GM21528 (cell line): ENCODE results near the gene IL6R.

Experiments used
- ATAC-seq: cut with Tn5 transposase; IDR thresholded peaks from one replicate; pipeline ENCODE4 v1.9.1; 2021; ENCODE audit warnings: mild to moderate bottlenecking, moderate library complexity; ENCODE audit not compliant: unreplicated experiment, low FRiP score

Gene IL6R

DNA sequence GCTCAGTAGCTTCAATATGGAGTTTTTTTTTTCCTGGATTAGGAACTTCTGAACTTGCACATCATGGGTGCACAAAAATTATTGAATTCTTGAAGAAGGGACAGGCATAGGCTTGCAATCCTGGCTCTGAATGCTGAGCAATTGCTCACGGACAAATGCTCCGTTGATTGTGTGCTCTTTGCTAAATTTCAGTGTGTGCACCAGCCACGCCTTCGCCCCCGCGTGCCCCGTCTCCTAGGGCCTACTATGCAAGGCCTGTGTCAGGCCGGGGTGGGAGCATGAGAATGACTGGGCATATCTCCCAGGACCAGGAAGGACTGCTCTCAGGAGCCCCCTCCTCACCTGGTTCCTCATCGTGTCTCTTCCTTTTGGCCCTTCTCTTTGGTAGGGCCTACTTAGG lies 17.4 kb downstream of the IL6R start:
- no peak for ATAC-seq

DNA sequence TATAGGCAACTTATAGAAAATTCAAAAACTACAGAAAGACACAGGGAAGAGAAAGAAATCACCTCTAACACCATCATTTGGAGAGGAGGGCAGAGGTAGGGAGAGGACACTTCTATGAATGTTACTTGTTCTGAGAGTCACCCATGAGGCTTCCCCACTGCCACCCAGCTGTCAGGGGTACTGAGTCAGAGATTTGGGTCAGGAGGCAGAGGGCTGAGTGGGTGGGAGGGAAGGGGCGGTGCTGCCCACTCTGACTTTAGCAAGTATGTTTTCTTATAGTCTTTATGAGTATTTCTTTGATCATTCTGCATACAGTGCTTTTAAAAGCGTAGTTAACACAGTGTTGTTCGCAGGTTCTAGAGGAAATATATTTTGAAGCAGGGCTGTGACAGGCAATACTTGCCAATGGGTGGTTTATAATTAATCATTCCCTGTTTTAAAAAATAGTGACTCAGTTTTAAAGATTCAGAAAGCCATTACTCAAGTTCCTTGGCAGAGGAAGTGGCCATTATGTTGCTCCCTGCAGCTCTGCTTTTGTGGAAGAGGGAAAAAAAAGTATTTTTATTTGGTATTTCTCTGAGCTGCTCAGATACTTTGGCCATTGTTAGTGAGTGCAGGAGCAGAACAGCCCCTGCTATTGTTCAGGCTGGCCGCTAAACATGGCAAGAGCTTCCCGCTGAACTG lies 18.3 kb downstream of the IL6R start:
- ATAC-seq: no peak

DNA sequence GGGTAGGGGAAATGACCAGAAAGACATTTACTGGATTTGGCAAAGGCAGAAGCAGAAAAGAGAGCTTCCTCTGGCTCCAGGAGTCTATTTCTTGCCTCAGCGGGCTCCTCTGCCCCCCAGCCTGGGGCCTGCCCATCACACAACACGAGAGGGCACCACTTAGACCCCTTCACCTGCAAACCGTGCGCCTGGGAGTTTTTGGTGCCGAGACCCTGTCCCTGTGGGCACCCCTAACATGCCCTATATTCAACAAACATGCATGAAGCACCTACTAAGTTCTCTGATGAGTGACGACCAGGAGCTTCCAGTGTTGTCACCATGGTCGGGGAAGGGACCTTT lies 18.8 kb downstream of the IL6R start:
- ATAC-seq: no peak

- no peak for ATAC-seq
Measured at GRCh38 chr1:154425172-154425571, 20.0 kb downstream of the IL6R start.

- no peak for ATAC-seq
Measured at GRCh38 chr1:154427173-154428139, 22.3 kb downstream of the IL6R start.

DNA sequence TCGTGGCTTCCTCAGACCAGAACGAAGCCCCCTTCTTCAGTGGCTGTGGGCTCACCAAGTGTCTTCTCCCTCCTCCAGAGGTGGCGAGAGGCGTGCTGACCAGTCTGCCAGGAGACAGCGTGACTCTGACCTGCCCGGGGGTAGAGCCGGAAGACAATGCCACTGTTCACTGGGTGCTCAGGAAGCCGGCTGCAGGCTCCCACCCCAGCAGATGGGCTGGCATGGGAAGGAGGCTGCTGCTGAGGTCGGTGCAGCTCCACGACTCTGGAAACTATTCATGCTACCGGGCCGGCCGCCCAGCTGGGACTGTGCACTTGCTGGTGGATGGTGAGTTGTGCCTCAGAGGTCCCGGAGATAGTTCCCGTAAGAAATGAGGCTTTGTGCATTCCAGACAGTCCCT lies 24.0 kb downstream of the IL6R start:
- no peak for ATAC-seq

DNA sequence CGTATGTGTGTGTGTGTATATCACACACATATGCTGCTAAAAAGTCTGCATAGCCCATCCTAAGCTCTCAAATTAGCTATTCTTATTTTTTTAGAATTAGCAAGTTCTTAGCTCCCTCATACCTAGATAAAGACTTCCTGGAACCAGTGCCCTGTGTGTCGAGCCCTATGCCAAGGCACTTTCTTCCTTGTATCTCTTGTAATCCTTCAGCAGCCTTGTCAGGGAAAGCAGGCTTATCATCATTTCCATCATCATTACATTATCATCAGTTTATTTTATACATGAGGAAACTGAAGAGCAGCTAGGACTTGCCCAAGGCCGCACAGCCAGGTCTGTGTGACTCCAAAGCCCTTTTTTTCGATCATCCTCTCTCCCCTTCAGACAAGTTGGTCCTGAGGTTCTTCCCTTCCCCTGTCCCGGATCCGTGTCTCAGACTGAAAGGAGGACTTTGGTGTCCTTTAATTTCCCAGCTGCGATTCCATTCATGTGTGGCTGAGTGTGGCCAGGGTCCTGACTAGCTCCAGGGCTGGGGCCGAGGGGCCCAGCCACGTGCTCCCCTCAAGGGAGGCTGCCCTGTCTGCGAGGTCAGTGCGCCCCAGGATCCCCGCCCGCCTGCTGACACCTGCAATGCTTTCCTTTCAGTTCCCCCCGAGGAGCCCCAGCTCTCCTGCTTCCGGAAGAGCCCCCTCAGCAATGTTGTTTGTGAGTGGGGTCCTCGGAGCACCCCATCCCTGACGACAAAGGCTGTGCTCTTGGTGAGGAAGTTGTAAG lies 24.9 kb downstream of the IL6R start:
- no peak for ATAC-seq

DNA sequence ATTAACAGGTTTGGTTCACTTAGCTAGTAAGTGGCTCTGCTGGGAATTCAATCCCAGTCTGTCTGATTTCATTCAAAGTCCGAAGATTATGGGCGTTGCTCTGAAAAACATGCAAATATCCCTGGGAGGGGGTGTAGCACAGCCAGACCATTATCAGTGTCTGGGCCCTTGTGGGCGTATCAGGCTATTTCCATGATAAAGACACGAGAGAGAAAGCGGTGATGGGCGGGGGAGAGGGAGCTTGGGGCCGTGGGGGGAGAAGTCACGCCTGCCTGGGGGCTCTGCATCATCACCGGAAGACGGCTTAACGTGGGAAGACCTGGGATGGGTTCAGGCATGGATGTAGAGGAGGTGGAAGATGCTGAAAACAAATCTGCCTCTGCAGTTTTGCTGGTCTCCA lies 25.8 kb downstream of the IL6R start:
- ATAC-seq: no peak

DNA sequence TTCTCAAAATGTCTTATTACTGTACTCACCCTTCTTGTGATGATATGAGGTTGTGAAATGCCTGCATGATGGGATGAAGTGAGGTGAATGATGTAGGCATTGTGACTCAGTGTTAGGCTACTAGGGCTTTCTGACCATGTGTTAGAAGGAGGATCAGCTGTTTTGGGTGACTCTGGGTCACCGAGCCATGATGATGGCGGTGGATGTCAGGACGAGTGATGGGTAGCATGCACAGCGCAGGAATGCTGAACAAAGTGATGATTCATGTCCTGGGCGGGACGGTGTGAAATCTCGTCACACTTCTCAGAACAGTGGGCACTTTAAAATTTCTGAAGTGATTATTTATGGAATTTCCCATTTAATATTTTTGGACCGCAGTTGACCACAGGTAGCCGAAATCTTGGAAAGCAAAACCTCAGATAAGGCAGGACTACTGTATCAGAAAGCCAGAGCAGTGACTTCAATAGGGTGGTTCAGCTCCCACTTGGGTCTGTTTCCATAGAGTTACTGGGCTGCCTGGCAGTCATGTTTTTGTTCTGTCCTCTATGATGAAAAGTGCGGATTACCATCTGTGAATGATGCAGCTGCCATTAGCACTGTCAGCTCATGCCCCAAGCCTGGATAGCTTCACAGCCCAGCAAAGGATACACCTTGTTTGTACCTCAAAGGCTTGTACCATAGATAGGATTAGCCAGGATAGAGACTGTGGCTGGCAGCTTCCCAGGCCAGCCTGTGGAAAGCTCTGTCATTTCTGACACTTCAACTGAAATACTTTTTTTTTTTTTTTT lies 26.6 kb downstream of the IL6R start:
- no peak for ATAC-seq

GRCh38 chr1:154433161-154433764 lies 28.1 kb downstream of the IL6R start:
- no peak for ATAC-seq

- no peak for ATAC-seq
Measured at GRCh38 chr1:154434346-154435085, 29.4 kb downstream of the IL6R start.

- no peak for ATAC-seq
Measured at GRCh38 chr1:154435599-154436200, 30.6 kb downstream of the IL6R start.

DNA sequence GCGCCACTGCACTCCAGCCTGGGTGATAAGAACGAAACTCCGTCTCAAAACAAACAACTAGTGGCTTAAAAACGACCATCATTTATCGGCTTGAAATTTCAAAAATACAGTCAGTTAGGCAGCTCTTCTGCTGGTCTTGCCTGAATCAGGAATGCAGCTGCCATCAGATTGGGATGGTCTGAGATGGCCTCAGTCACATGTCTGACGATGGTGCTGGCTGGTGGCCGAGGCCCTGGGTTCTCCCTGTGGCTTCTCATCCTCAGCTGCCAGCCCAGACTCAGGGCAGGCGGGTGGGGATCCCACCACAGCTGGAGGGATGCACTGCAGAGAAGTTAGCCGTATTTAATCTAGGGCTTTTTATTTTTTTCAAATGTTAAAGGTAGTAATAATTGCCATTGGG lies 31.3 kb downstream of the IL6R start:
- no peak for ATAC-seq

DNA sequence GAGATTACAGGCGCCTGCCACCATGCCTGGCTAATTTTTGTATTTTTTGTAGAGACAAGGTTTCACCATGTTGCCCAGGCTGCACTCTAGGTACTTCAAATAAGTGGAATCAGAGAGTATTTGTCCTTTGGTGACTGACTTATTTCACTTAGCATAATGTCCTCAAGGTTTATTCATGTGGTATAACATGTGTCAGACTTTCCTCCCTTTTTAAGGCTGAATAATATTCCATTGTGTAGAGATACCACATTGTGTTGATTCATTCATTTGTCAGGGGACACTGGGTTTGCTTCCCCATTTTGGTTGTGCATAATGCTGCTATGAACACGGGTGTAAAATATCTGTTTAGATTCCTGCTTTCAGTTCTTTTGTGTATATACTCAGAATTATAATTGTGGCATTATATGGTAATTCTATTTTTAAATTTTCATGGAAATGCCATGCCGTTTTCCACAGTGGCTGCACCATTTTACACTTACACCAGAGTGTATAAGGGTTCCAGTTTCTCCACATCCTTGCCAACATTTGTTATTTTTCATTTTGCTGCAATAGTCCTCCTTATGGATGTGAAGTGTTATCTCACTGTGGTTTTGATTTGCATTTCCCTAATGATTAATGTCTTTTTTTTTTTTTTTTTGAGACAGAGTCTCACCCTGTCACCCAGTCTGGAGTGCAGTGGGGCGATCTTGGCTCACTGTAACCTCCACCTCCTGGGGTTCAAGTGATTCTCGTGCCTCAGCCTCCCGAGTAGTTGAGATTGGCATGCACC lies 35.1 kb downstream of the IL6R start:
- ATAC-seq: no peak

- ATAC-seq: no peak
Measured at GRCh38 chr1:154441241-154441888, 36.2 kb downstream of the IL6R start.

- no peak for ATAC-seq
Measured at GRCh38 chr1:154442006-154442740, 37.0 kb downstream of the IL6R start.
